Karpas-422 (cell line): ENCODE data around the gene SLC7A5. TPM values are rescaled to one million over a fixed set of nuclear protein-coding genes. Genes with fewer than 3 reads are reported as not detected.

Experiments
- DNase-seq: peaks from one replicate; pipeline ENCODE4 v3.0.0-alpha.2; 2015
- H2AFZ ChIP-seq: fragments of 200-600 bp; sonication (generic); 2 replicates; pipeline ENCODE4 v1.6.1; 2014; ENCODE audit warnings: antibody characterized with exemption, low read length, mixed read lengths
- H3K27ac ChIP-seq: fragments of 200-600 bp; sonication (generic); 2 replicates; pipeline ENCODE4 v1.5.1; 2014; ENCODE audit warnings: mild to moderate bottlenecking, low read length, moderate library complexity
- H3K27me3 ChIP-seq: fragments of 200-600 bp; sonication (generic); 2 replicates; pipeline ENCODE4 v1.6.1; 2014; ENCODE audit warnings: low read length, mixed read lengths
- H3K36me3 ChIP-seq: fragments of 200-600 bp; sonication (generic); 2 replicates; pipeline ENCODE4 v1.6.1; 2014; ENCODE audit warnings: low read length, mixed read lengths; ENCODE audit not compliant: insufficient read depth
- H3K4me1 ChIP-seq: fragments of 200-600 bp; sonication (generic); 2 replicates; pipeline ENCODE4 v1.6.1; 2014; ENCODE audit warnings: mild to moderate bottlenecking, low read length, mixed read lengths
- H3K4me2 ChIP-seq: fragments of 200-600 bp; sonication (generic); 2 replicates; pipeline ENCODE4 v1.6.1; 2014; ENCODE audit warnings: low read length, low read depth, mild to moderate bottlenecking; ENCODE audit not compliant: poor library complexity, severe bottlenecking
- H3K4me3 ChIP-seq: fragments of 200-600 bp; sonication (generic); 2 replicates; pipeline ENCODE4 v1.5.1; 2014; ENCODE audit warnings: mild to moderate bottlenecking, antibody characterized with exemption, low read length, mixed read lengths
- H3K79me2 ChIP-seq: fragments of 200-600 bp; sonication (generic); 2 replicates; pipeline ENCODE4 v1.6.1; 2014; ENCODE audit warnings: mild to moderate bottlenecking, low read length, mixed read lengths
- H3K9ac ChIP-seq: fragments of 200-600 bp; sonication (generic); 2 replicates; pipeline ENCODE4 v1.6.0; 2014; ENCODE audit warnings: low read length
- H3K9me2 ChIP-seq: fragments of 200-600 bp; sonication (generic), shearing (Covaris generic); replicated peaks from 2 replicates; pipeline ENCODE4 v1.6.0; 2014; ENCODE audit warnings: mild to moderate bottlenecking, low read length, moderate library complexity; ENCODE audit not compliant: insufficient read depth
- H3K9me3 ChIP-seq: fragments of 300-700, 200-600 bp; sonication (generic); 2 replicates; pipeline ENCODE4 v1.6.1; 2014; ENCODE audit warnings: low read length, mixed read lengths
- H4K20me1 ChIP-seq: fragments of 200-600 bp; sonication (generic); 2 replicates; pipeline ENCODE4 v1.6.1; 2014; ENCODE audit warnings: mild to moderate bottlenecking, antibody characterized with exemption, low read length, low read depth; ENCODE audit not compliant: insufficient read depth
- total RNA-seq: library from RNA; depleted of rRNA; stranded (reverse); fragments of >200 nt; shearing (Covaris generic); gene quantifications from 2 replicates; pipeline ENCODE4 v1.2.3, GENCODE V29; 2014; ENCODE audit warnings: low replicate concordance

The SLC7A5 gene
- total RNA-seq, 1 experiment from 2014 or later: 163 TPM

GRCh38 chr16:87836346-87836843, 32.9 kb downstream of the SLC7A5 start:
- Histone ChIP-seq H3K4me2 (peak overlapping the region; percentile 28), H3K9ac (no peak overlapping the region), H3K27me3 (no peaks in the 10 kb centered on the region), H3K36me3 (peaks cover 69% of the 10 kb centered on the region), H3K4me1 (peaks cover 100% of the 10 kb centered on the region), H2AFZ (no peak overlapping the region), H3K79me2 (0 out of 2 replicates have a peak, but pooled peaks cover 3% of the 10 kb centered on the region), H3K27ac (no peak overlapping the region), H3K4me3 (no peak overlapping the region), H3K9me2 (no peaks in the 10 kb centered on the region), H4K20me1 (peaks cover 66% of the 10 kb centered on the region), H3K9me3 (no peaks in the 10 kb centered on the region)
- no peak for DNase-seq

GRCh38 chr16:87835882-87836331, 33.4 kb downstream of the SLC7A5 start:
- H3K36me3 ChIP-seq: peaks cover 69% of the 10 kb centered on the region

GRCh38 chr16:87834668-87835473, 34.4 kb downstream of the SLC7A5 start:
- peaks cover 70% of the 10 kb centered on the region for H3K36me3 ChIP-seq

More at GRCh38 chr16:87835882-87836331, 33.4 kb downstream of the SLC7A5 start:
- no peaks in the 10 kb centered on the region for H3K27me3 ChIP-seq
- H3K9ac ChIP-seq: no peak overlapping the region
- H2AFZ ChIP-seq: no peak overlapping the region
- peaks cover 100% of the 10 kb centered on the region for H3K4me1 ChIP-seq
- no peak for DNase-seq
- no peaks in the 10 kb centered on the region for H3K9me2 ChIP-seq
- peak overlapping the region; percentile 28 for H3K4me2 ChIP-seq
- H3K27ac ChIP-seq: peak overlapping the region; percentile 94; the same call in 1 of the 2 replicates
- H3K79me2 ChIP-seq: no peaks in the 10 kb centered on the region
- no peak overlapping the region for H3K4me3 ChIP-seq
- no peaks in the 10 kb centered on the region for H3K9me3 ChIP-seq
- H4K20me1 ChIP-seq: peaks cover 66% of the 10 kb centered on the region

GRCh38 chr16:87834005-87834667, 35.2 kb downstream of the SLC7A5 start:
- Histone ChIP-seq H3K9me2 (no peaks in the 10 kb centered on the region), H3K79me2 (no peaks in the 10 kb centered on the region), H3K9me3 (no peaks in the 10 kb centered on the region), H3K27me3 (no peaks in the 10 kb centered on the region), H3K4me2 (peak overlapping the region; percentile 39), H3K4me3 (peak overlapping the region; percentile 15; the same call in 1 of the 2 replicates), H2AFZ (no peak overlapping the region), H4K20me1 (peaks cover 65% of the 10 kb centered on the region), H3K36me3 (peaks cover 70% of the 10 kb centered on the region), H3K27ac (peak overlapping the region; percentile 94), H3K9ac (peak overlapping the region; percentile 42; the same call in 1 of the 2 replicates), H3K4me1 (peaks cover 99% of the 10 kb centered on the region)
- DNase-seq: no peak

More at GRCh38 chr16:87834668-87835473, 34.4 kb downstream of the SLC7A5 start:
- peak overlapping the region; percentile 42; the same call in 1 of the 2 replicates for H3K9ac ChIP-seq
- H3K4me1 ChIP-seq: peaks cover 99% of the 10 kb centered on the region
- H3K9me2 ChIP-seq: no peaks in the 10 kb centered on the region
- no peaks in the 10 kb centered on the region for H3K9me3 ChIP-seq
- peaks cover 65% of the 10 kb centered on the region for H4K20me1 ChIP-seq
- peak; percentile 74 for DNase-seq
- H3K27me3 ChIP-seq: no peaks in the 10 kb centered on the region
- no peaks in the 10 kb centered on the region for H3K79me2 ChIP-seq
- peak overlapping the region; percentile 94 for H3K27ac ChIP-seq
- H3K4me2 ChIP-seq: peak overlapping the region; percentile 39
- peak overlapping the region; percentile 15; the same call in 1 of the 2 replicates for H3K4me3 ChIP-seq
- H2AFZ ChIP-seq: no peak overlapping the region

- DNase-seq: peak; percentile 77
- Histone ChIP-seq H3K4me2 (peak overlapping the region; percentile 39), H3K4me3 (peak overlapping the region; percentile 9; the same call in 1 of the 2 replicates), H3K9me2 (no peaks in the 10 kb centered on the region), H3K9me3 (no peaks in the 10 kb centered on the region), H3K36me3 (peaks cover 73% of the 10 kb centered on the region), H3K4me1 (peaks cover 99% of the 10 kb centered on the region), H3K9ac (peak overlapping the region; percentile 62), H3K79me2 (no peaks in the 10 kb centered on the region), H3K27ac (peak overlapping the region; percentile 94), H3K27me3 (no peaks in the 10 kb centered on the region), H2AFZ (no peak overlapping the region), H4K20me1 (peaks cover 62% of the 10 kb centered on the region)
Measured at GRCh38 chr16:87833548-87833947, 35.8 kb downstream of the SLC7A5 start.

GRCh38 chr16:87832741-87833502, 36.4 kb downstream of the SLC7A5 start:
- no peaks in the 10 kb centered on the region for H3K9me2 ChIP-seq
- peak overlapping the region; percentile 39 for H3K4me2 ChIP-seq
- DNase-seq: peak; percentile 96
- peak overlapping the region; percentile 94 for H3K27ac ChIP-seq
- H3K79me2 ChIP-seq: no peaks in the 10 kb centered on the region
- H2AFZ ChIP-seq: no peak overlapping the region
- peaks cover 72% of the 10 kb centered on the region for H3K36me3 ChIP-seq
- H3K27me3 ChIP-seq: no peaks in the 10 kb centered on the region
- H4K20me1 ChIP-seq: peaks cover 61% of the 10 kb centered on the region
- peak overlapping the region; percentile 9; the same call in 1 of the 2 replicates for H3K4me3 ChIP-seq
- peaks cover 98% of the 10 kb centered on the region for H3K4me1 ChIP-seq
- H3K9ac ChIP-seq: peak overlapping the region; percentile 62
- H3K9me3 ChIP-seq: no peaks in the 10 kb centered on the region

GRCh38 chr16:87832137-87832527, 37.2 kb downstream of the SLC7A5 start:
- H3K9ac ChIP-seq: peak overlapping the region; percentile 62
- no peaks in the 10 kb centered on the region for H3K79me2 ChIP-seq
- H4K20me1 ChIP-seq: peaks cover 61% of the 10 kb centered on the region
- H3K27ac ChIP-seq: peak overlapping the region; percentile 94
- peak overlapping the region; percentile 39 for H3K4me2 ChIP-seq
- H2AFZ ChIP-seq: no peak overlapping the region
- H3K9me2 ChIP-seq: no peaks in the 10 kb centered on the region
- peaks cover 90% of the 10 kb centered on the region for H3K4me1 ChIP-seq
- no peak overlapping the region for H3K4me3 ChIP-seq
- no peak for DNase-seq
- H3K27me3 ChIP-seq: no peaks in the 10 kb centered on the region
- H3K36me3 ChIP-seq: peaks cover 71% of the 10 kb centered on the region
- H3K9me3 ChIP-seq: no peaks in the 10 kb centered on the region
